WERI-Rb-1 (cell line): Measurements from ENCODE around the gene HASPIN.
"Not testable (repeated sequence)": the region's sequence is repeated elsewhere in the genome, so short reads cannot be mapped to it uniquely, and the experiment has no call there.

Source experiments
- DNase-seq: peaks from one replicate; pipeline ENCODE4 v3.0.0-alpha.2; 2020
- H3K27ac ChIP-seq: fragments of 250-450 bp; sonication (Bioruptor Pico); 2 replicates; pipeline ENCODE4 v1.5.1; 2020; ENCODE audit warnings: mild to moderate bottlenecking, moderate library complexity
- H3K27me3 ChIP-seq: fragments of 250-450 bp; sonication (Bioruptor Pico); 2 replicates; pipeline ENCODE4 v1.5.1; 2021; ENCODE audit warnings: mild to moderate bottlenecking, low read depth, moderate library complexity; ENCODE audit not compliant: insufficient read depth, severe bottlenecking
- H3K36me3 ChIP-seq: fragments of 250-450 bp; sonication (Bioruptor Pico); 2 replicates; pipeline ENCODE4 v1.5.1; 2020; ENCODE audit warnings: mild to moderate bottlenecking, moderate library complexity
- H3K4me3 ChIP-seq: 2 replicates; pipeline ENCODE4 v1.5.1; 2011; ENCODE audit warnings: low read depth, mild to moderate bottlenecking, control low read depth, low read length
- H3K9me3 ChIP-seq: fragments of 250-450 bp; sonication (Bioruptor Pico); 2 replicates; pipeline ENCODE4 v1.5.1; 2021; ENCODE audit warnings: mild to moderate bottlenecking, moderate library complexity; ENCODE audit not compliant: severe bottlenecking
- TF ChIP-seq, protein P1 (sequence below): IDR thresholded peaks from 2 replicates; pipeline ENCODE4 v1.5.1; 2011; ENCODE audit warnings: low read depth, mild to moderate bottlenecking, control low read depth, inconsistent platforms, low read length

HASPIN gene

DNA sequence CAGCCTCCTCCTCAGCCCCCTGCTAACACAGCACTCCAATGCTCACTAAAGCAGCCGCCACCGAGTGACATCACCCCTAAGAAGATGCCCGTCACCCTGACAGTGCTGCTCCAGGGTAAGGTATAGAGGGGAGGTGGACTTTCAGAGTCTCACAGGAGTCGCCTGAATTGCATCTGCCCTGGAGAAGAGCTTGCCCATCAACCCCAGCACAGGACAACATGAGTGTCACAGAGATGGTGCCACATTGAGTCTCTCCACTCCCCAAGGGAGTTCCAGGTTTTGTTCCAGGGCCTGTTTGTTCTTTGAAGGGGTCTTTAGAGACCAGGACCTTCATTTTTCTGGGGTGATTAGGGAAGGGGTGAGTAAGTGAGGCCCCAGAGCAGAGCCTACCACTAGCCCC is 25.6 kb upstream of the HASPIN start:
- H3K27ac ChIP-seq, result no peak overlapping the region
- no peak for DNase-seq
- TF ChIP-seq, protein P1, sequence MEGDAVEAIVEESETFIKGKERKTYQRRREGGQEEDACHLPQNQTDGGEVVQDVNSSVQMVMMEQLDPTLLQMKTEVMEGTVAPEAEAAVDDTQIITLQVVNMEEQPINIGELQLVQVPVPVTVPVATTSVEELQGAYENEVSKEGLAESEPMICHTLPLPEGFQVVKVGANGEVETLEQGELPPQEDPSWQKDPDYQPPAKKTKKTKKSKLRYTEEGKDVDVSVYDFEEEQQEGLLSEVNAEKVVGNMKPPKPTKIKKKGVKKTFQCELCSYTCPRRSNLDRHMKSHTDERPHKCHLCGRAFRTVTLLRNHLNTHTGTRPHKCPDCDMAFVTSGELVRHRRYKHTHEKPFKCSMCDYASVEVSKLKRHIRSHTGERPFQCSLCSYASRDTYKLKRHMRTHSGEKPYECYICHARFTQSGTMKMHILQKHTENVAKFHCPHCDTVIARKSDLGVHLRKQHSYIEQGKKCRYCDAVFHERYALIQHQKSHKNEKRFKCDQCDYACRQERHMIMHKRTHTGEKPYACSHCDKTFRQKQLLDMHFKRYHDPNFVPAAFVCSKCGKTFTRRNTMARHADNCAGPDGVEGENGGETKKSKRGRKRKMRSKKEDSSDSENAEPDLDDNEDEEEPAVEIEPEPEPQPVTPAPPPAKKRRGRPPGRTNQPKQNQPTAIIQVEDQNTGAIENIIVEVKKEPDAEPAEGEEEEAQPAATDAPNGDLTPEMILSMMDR, result no peak
- peaks cover 5% of the 10 kb centered on the region for H3K9me3 ChIP-seq
- H3K4me3 ChIP-seq, result no peak overlapping the region
- H3K36me3 ChIP-seq, result peaks cover 7% of the 10 kb centered on the region; the same call in 1 of the 2 replicates
- H3K27me3 ChIP-seq, result no peaks in the 10 kb centered on the region

DNA sequence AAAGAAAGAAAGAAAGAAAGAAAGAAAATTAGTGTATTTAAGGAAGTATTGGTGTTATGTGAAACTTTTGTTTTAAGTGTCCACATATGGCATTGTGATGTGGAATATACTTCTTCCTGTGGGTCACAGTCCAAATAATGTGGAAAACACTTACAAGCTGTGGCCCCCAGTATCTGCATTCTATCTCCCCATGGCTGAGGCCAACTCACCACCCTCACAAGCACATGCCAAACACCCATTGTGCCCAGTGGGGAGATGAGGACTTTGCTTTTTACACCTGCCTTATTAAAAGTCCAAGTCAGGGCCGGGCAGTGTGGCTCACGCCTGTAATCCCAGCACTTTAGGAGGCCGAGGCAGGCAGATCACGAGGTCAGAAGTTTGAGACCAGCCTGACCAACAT is 23.8 kb upstream of the HASPIN start:
- H3K4me3 ChIP-seq, result no peak overlapping the region
- TF ChIP-seq, protein P1, result no peak
- DNase-seq, result no peak
- no peak overlapping the region for H3K27ac ChIP-seq
- H3K9me3 ChIP-seq, result peaks cover 5% of the 10 kb centered on the region
- H3K27me3 ChIP-seq, result no peaks in the 10 kb centered on the region
- H3K36me3 ChIP-seq, result peaks cover 7% of the 10 kb centered on the region; the same call in 1 of the 2 replicates

DNA sequence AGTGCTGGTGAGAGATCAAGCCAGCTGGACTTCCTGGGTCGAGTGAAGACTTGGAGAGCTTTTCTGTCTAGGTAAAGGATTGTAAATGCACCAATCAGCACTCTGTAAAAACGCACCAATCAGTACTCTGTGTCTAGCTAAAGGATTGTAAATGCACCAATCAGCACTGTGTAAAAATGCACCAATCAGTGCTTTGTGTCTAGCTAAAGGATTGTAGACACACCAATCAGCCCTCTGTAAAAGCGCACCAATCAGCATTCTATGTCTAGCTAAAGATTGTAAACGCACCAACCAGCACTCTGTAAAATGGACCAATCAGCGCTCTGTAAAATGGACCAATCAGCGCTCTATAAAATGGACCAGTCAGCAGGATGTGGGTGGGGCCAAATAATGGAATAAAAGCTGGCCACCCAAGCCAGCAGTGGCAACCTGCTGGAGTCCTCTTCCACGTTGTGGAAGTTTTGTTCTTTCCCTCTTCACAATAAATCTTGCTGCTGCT is 21.6 kb upstream of the HASPIN start:
- H3K27me3 ChIP-seq, H3K36me3 ChIP-seq, DNase-seq: not testable (repeated sequence)

DNA sequence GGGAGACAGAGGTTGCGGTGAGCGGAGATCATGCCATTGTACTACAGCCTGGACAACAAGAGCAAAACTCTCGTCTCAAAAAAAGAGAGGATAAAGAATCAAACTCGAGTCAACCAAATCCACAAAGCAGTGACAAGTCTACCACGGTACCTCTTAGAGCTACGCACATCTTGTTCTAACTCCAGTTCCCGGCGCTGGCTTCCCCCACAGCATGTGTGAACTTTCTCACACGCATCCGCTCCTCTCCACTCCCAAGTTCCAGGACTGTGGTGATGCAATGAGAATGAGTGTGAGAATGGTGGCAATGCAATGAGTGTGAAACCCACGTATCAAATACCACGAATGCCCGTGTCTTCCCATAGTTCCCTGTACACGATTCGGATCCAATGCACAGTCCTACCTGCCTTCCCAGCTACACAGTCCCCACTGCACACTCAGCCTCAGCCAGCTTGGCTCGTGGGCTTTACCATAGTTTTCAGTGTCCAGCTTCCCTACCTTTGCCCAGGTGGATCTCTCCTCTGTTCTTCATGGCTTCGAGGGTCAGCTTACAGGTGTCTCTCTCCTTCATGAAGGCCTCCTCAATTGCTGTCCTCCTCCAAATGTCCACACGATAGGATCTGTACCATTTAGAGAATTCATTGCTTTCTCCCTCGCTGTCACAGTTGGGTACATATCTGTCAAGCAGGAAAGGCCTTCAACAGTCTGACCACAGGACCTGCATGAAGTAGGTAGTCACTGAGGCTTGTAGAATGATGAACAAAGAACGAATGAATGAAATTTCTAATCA is 18.6 kb upstream of the HASPIN start:
- H3K4me3 ChIP-seq, result no peak overlapping the region
- no peaks in the 10 kb centered on the region for H3K27me3 ChIP-seq
- no peak overlapping the region for H3K27ac ChIP-seq
- peaks cover 7% of the 10 kb centered on the region for H3K36me3 ChIP-seq
- no peak for DNase-seq
- peaks cover 5% of the 10 kb centered on the region for H3K9me3 ChIP-seq
- TF ChIP-seq, protein P1, result no peak

More for the DNA sequence above, 21.6 kb upstream of the HASPIN start:
- H3K27ac ChIP-seq, H3K9me3 ChIP-seq, H3K4me3 ChIP-seq: not testable (repeated sequence)

DNA sequence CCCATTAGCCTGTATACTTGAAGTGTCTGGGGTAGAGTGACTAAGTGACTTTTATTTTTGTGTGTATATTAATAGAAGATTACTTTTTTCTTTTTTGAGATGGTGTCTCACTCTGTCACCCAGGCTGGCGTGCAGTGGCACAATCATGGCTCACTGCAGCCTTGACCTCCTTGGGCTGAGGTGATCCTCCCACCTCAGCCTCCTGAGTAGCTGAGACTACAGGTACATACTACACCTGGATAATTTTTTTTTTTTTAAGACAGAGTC is 18.1 kb upstream of the HASPIN start:
- H3K27me3 ChIP-seq, H3K27ac ChIP-seq, H3K36me3 ChIP-seq, H3K4me3 ChIP-seq, DNase-seq, H3K9me3 ChIP-seq: not testable (repeated sequence)

DNA sequence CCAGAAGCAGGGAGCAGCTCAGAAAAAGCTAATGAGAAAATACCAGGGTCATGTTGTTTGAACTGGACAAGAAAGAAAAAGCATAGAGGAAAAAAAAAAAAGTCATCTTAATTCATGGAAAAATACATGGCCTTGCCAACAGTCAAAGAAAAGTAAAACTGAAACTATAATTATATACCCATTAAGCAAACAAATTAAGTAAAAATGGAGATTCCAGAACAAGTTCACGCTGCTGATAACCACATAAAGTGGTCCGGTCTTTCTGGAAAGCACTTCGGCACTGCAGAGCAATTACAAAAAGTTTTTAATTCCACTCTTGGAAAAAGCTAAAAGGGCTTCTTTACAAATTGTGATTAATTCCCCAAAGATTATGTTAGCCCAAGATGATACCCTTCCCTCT is 15.3 kb upstream of the HASPIN start:
- Histone ChIP-seq H3K9me3 (no peaks in the 10 kb centered on the region), H3K27ac (no peak overlapping the region), H3K4me3 (no peak overlapping the region), H3K27me3 (no peaks in the 10 kb centered on the region), H3K36me3 (peaks cover 17% of the 10 kb centered on the region)
- no peak for DNase-seq
- TF ChIP-seq, protein P1, result no peak

DNA sequence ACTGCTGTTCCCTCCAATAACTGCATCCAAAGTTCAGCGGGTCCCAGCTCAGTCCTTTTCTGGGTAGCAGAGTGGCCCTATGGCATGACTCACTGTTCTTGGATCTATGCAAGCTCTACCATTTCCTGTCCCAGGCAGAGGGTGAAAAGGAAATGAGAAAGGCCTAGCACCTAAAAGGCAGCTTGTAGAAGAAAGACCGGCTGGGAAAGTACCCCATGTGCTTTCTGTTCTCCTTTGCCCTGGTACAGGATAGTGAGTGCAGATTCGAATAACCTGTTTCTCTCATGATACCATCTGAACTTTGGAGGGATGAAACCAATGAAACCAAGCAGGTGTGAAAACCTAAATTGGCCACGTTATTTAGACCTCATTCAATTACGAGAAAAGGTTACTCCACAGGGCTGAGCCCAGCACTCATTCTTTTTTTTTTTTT is 12.7 kb upstream of the HASPIN start:
- H3K27ac ChIP-seq, result no peak overlapping the region
- H3K9me3 ChIP-seq, result no peaks in the 10 kb centered on the region
- peaks cover 33% of the 10 kb centered on the region for H3K36me3 ChIP-seq
- DNase-seq, result no peak
- TF ChIP-seq, protein P1, result no peak
- H3K4me3 ChIP-seq, result no peak overlapping the region
- H3K27me3 ChIP-seq, result no peaks in the 10 kb centered on the region
